Left renal pelvis (tissue), 4 donors: Measurements from ENCODE around the gene ST8SIA1. TPM values are rescaled to one million over a fixed set of nuclear protein-coding genes. Genes with fewer than 3 reads are reported as not detected.
"Not testable (repeated sequence)": the region's sequence is repeated elsewhere in the genome, so short reads cannot be mapped to it uniquely, and the experiment has no call there.

Experiments used
- DNase-seq, 4 donors: peaks; one replicate each; pipeline ENCODE4 v3.0.0-alpha.2; 2013; ENCODE audit warnings: low read depth in 4 of 4, low spot score in 3 of 4
- polyA plus RNA-seq, 4 donors: library from polyadenylated mRNA; unstranded; fragments of 120-200 nt; gene quantifications; one replicate each; pipeline ENCODE4 v1.2.1, GENCODE V29; 2013; ENCODE audit not compliant: insufficient read length in 4 of 4

ST8SIA1 gene
- polyA plus RNA-seq, 4 donors: 5.4 to 7.8 (median 6.5) TPM

DNA sequence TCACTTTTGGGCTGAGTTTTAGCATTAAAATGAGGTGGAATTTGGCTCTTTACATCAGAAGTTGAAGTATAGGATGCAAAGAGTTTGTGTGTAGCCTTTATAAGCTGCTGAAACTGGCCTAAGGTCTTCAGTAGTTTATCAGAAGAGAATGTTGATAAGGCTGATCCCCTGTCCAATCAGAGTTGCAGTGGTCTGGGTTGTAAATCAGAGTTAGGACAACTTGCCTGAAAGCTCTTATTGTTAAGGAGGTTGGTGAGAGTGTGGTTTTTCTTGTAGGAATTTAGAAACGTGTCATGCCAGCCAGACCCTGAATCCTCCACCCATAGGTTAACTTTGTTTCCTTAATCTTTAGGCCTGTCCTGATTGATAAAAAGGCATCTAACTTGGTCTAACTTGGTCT lies 143.5 kb downstream of the ST8SIA1 start:
- DNase-seq: no peak

DNA sequence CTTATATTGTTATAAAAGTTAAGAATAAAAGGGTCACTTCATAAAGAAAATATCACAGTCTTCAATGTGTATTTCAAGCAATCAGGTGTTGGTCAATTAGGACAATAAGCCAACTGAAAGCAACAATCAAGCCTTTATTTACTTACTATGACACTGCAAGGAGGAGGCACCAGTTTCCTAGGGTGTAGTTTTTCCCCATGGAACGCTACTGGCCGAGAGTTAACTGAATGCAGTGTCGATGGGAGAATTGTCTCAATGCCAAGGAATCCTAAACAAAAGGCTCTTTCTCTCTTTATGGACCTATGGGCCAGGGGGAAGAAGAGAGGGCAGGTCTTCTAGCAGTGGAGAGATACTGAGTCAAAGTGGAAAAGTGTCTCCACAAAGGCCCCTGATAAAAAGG lies 146.1 kb downstream of the ST8SIA1 start:
- DNase-seq: no peak

DNA sequence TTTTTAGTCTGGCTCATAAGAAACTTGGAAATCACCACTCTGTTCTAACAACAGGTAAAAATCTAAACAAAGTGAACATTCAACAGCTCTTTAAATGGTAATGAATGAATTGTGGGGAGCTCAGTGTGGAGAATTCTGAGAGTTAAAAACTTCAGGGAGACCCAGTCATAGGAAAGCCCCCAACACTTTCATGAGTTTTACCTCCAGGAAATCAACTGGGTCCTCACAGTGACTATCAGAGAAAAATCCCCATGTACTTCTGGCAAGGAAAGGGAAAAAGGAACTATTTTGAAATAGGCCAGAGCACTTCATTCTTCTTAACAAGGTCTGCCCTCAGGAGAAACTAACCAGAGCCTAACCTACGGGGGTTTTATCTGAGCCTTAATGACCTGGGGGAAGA lies 153.8 kb downstream of the ST8SIA1 start:
- DNase-seq: no peak

DNA sequence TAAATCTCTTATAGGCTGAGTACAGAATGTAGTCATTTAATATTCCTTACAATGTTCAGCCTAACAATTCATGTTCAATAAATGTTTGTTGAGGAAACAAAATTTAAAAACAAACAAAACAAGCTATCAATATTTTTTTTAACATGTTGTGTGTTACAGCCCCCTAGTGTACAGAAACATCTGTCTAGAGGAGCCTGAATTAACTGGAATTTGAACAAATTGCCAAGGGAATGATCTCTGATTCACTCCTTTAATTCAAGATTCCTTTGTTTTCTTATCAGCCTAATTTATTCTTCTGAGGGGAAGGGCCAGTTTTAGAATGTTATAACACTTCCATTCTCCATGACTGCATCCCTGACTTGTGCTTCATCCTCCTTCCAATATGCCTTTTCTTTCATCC lies 161.3 kb downstream of the ST8SIA1 start:
- DNase-seq: no peak

DNA sequence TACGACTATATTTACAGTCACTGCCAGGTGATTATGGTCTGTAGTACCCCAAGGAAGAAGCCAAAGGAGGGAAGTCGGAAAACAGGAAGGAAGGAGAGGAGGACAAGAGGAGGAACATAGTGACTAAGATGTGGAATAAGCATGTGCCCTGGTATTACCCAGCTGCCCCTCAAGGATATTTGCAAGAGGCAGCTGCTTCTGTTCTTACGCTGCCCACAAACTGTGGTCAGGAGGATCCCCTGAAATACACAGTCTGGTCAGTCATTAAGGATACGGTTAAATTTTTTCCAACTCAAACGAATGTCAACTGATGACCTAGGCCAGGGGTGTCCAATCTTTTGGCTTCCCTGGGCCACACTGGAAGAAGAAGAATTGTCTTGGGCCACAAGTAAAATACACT lies 162.0 kb downstream of the ST8SIA1 start:
- no peak for DNase-seq

DNA sequence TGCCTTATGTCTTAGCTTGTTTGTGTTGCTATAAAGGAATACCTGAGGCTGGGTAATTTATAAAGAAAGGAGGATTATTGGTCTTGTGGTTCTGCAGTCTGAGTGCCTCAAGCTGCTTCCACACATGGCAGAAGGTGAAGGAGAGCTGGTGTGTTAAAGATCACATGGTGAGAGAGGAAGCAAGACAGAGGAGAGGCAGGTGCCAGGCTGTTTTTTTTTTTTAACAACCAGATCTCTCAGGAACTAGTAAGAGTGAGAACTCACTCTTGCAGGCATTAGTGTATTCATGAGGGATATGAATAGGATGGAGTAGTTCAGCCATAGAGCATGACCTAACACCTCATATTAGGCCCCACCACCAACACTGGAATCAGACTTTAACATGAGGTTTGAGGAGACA lies 165.1 kb downstream of the ST8SIA1 start:
- no peak for DNase-seq

DNA sequence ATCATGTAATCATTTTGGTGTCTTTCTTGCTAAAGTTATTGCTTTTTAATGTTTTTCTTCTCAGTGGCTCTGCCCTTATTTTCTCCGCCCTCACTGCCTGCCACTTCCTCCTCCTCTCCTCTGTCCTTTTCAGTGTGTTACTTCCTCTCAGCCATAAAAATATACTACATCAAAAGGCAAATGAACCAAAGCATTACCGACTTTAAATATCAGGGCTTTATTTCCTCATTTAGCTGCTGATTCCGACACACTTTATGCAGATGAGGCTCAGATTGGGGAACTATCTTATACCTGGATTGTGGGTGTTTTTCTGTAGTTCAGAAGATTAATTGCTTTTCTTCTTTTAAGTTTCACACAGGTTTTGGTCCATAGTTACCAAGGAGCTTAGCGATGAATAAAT lies 170.4 kb downstream of the ST8SIA1 start:
- DNase-seq: no peak

DNA sequence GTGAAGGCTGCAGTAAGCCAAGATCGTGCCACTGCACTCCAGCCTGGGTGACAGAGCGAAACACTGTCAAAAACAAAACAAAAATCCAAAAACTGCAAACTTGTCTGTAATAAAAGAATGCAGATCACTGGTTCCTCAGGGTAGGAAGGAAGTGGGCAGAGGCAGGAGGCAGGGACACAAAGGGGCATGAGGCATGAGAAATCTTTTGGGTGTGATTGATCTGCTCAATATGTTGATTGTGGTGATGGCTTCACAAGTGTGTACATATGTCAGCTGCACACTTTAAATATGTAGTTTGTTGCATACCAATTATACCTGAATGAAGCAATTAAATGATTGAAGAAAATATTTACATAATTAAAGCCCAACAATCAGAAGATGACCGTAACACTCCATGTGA lies 170.9 kb downstream of the ST8SIA1 start:
- no peak for DNase-seq

DNA sequence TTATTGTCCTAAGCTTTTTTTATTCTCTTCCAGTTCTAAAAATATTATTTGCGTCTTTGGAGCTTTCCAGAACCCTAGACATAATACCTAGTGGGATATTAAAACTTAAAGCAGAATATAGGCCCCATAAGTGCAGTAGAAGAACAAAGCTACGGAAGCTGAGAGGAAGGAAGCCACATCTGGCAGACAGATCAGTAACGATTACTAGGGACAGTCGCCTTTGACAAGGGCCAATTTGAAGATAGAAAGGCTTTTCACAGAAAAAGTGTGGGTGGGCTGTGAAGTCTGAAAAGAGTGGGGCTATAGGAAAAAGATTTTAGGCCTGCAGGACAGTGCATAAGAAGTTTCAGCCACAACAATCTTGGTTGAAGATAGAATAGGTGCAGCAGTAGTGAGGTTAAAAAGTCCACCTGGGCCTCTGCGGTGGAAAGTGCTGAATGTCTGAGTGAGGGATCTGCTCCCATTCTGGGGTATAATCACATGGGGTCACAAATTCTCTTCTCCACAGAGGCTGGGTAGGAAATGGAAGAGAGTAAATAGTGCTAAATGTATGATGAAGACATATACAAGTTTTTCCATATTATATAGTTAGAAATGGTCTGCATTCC lies 174.0 kb downstream of the ST8SIA1 start:
- no peak for DNase-seq

DNA sequence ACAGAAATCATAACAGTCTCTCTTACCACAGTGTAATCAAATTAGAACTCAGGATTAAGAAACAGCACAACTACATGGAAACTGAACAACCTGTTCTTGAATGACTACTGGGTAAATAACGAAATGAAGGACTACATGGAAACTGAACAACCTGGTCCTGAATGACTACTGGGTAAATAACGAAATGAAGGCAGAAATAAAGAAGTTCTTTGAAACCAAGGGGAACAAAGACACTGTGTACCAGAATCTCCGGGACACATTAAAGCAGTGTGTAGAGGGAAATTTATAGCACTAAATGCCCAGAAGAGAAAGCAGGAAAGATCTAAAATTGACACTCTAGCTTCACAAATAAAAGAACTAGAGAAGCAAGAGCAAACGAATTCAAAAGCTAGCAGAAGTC lies 185.2 kb downstream of the ST8SIA1 start:
- DNase-seq: not testable (repeated sequence)

DNA sequence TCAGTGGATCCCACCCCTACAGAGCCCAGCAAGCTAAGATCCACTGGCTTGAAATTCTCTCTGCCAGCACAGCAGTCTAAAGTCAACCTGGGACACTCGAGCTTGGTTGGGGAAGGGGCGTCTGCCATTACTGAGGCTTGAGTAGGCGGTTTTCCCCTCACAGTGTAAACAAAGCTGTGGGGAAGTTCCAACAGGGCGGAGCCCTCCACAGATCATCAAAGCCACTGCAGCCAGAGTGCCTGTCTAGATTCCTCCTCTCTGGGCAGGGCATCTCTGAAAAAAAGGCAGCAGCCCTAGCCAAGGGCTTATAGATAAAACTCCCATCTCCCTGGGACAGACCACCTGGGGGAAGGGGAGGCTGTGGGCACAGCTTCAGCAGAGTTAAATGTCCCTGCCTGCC lies 187.8 kb downstream of the ST8SIA1 start:
- not testable (repeated sequence) for DNase-seq

Other genes with a start within 250 kb of the ST8SIA1 start
- gene C2CD5, start 209.8 kb upstream of the ST8SIA1 start, polyA plus RNA-seq: 10 to 100 TPM; 70.2 to 89.7 (median 82.3) TPM